Astrocyte (in vitro differentiated cells and primary cell): Measurements from ENCODE around the gene IL17B. TPM values are rescaled to one million over a fixed set of nuclear protein-coding genes. Genes with fewer than 3 reads are reported as not detected.
"Not testable (repeated sequence)": the region's sequence is repeated elsewhere in the genome, so short reads cannot be mapped to it uniquely, and the experiment has no call there.

Experiments
- DNase-seq: peaks from one replicate; pipeline ENCODE4 v3.0.0-alpha.2; 2010; ENCODE audit warnings: low read depth
- FAIRE-seq: peaks from 2 replicates; lab custom pipeline; 2011; peaks lifted over from hg19 to GRCh38; lab: Jason Lieb, UNC
- H2AFZ ChIP-seq: 2 replicates; pipeline ENCODE4 v1.6.0; 2012; ENCODE audit warnings: low read depth, low read length, inconsistent platforms
- H3K27ac ChIP-seq: 2 replicates; pipeline ENCODE4 v1.5.1; 2011; ENCODE audit warnings: low read depth, low read length, inconsistent platforms
- H3K27me3 ChIP-seq: 2 replicates; pipeline ENCODE4 v1.6.0; 2011; ENCODE audit warnings: low read length, inconsistent platforms; ENCODE audit not compliant: insufficient read depth
- H3K36me3 ChIP-seq: 2 replicates; pipeline ENCODE4 v1.5.1; 2011; ENCODE audit warnings: low read length, inconsistent platforms; ENCODE audit not compliant: insufficient read depth
- H3K4me1 ChIP-seq: 2 replicates; pipeline ENCODE4 v1.5.1; 2011; ENCODE audit warnings: low read length, inconsistent platforms; ENCODE audit not compliant: insufficient read depth
- H3K4me2 ChIP-seq: 2 replicates; pipeline ENCODE4 v1.6.0; 2012; ENCODE audit warnings: low read length, inconsistent platforms
- H3K4me3 ChIP-seq: 2 replicates; pipeline ENCODE4 v1.5.1; 2011; ENCODE audit warnings: low read depth, mild to moderate bottlenecking, low read length, inconsistent platforms; ENCODE audit not compliant: insufficient read depth
- H3K79me2 ChIP-seq: 2 replicates; pipeline ENCODE4 v1.6.0; 2012; ENCODE audit warnings: mild to moderate bottlenecking, low read length, inconsistent platforms; ENCODE audit not compliant: insufficient read depth
- H3K9ac ChIP-seq: 2 replicates; pipeline ENCODE4 v1.6.0; 2012; ENCODE audit warnings: mild to moderate bottlenecking, low read length, inconsistent platforms
- H3K9me3 ChIP-seq: 2 replicates; pipeline ENCODE4 v1.5.1; 2012; ENCODE audit warnings: low read depth, mild to moderate bottlenecking, low read length, inconsistent platforms; ENCODE audit not compliant: insufficient read depth
- H4K20me1 ChIP-seq: 2 replicates; pipeline ENCODE4 v1.6.0; 2012; ENCODE audit warnings: low read length, inconsistent platforms; ENCODE audit not compliant: insufficient read depth
- H3K27ac Mint-ChIP-seq: one replicate; pipeline ENCODE4 v1.8.0; 2021; ENCODE audit warnings: mild to moderate bottlenecking, mixed read lengths; ENCODE audit not compliant: unreplicated experiment
- H3K27me3 Mint-ChIP-seq: one replicate; pipeline ENCODE4 v1.8.0; 2021; ENCODE audit warnings: low read depth, mixed read lengths; ENCODE audit not compliant: unreplicated experiment
- H3K36me3 Mint-ChIP-seq: one replicate; pipeline ENCODE4 v1.8.0; 2021; ENCODE audit warnings: low read depth, mixed read lengths; ENCODE audit not compliant: unreplicated experiment
- H3K4me1 Mint-ChIP-seq: one replicate; pipeline ENCODE4 v1.8.0; 2021; ENCODE audit warnings: low read depth, mixed read lengths; ENCODE audit not compliant: unreplicated experiment
- H3K4me3 Mint-ChIP-seq: one replicate; pipeline ENCODE4 v1.8.0; 2021; ENCODE audit warnings: mild to moderate bottlenecking, moderate library complexity, mixed read lengths; ENCODE audit not compliant: unreplicated experiment
- H3K9me3 Mint-ChIP-seq: one replicate; pipeline ENCODE4 v1.8.0; 2021; ENCODE audit warnings: mild to moderate bottlenecking, mixed read lengths; ENCODE audit not compliant: unreplicated experiment
- EZH2 ChIP-seq: IDR thresholded peaks from 2 replicates; pipeline ENCODE4 v1.6.1; 2012; ENCODE audit warnings: mild to moderate bottlenecking, low read length, inconsistent platforms; ENCODE audit not compliant: insufficient read depth
- total RNA-seq: library from RNA; stranded (reverse); gene quantifications from 2 replicates; pipeline ENCODE4 v1.2.1, GENCODE V29; 2021
- TF ChIP-seq, protein P1 (sequence below): IDR thresholded peaks from 2 replicates; pipeline ENCODE4 v1.5.1; 2011; ENCODE audit warnings: low read depth, mild to moderate bottlenecking, inconsistent platforms, low read length, moderate library complexity; ENCODE audit not compliant: insufficient read depth

Gene IL17B
- total RNA-seq, 1 donor from 2014 or later = 0.54 TPM

DNA sequence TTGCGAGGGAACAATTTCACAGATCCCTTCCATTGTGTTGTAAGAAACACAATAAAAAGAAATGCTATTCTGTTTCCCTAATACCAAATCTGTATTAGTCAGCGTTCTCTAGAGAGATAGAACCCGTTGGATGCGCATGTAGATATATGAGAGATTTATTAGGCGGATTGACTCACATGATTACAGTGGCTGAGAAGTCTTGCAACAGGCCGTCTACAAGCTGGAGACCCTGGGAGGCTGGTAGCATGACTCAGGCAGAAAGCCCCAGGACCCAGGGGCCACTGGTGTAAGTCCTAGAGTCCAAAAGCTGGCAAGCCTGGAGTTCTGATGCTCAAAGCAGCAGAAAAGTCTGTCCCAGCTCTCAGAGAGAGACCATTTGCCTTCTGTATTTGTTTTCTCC is 18.4 kb upstream of the IL17B start:
- Mint-ChIP-seq H3K27me3 (no peaks in the 10 kb centered on the region), H3K4me3 (no peak overlapping the region), H3K36me3 (no peaks in the 10 kb centered on the region), H3K4me1 (peaks cover 22% of the 10 kb centered on the region), H3K9me3 (peaks cover 2% of the 10 kb centered on the region), H3K27ac (no peak overlapping the region)
- FAIRE-seq (no peak), DNase-seq (peak; percentile 71)
- H3K79me2 ChIP-seq = no peaks in the 10 kb centered on the region
- no peak for TF ChIP-seq EZH2
- TF ChIP-seq, protein P1, sequence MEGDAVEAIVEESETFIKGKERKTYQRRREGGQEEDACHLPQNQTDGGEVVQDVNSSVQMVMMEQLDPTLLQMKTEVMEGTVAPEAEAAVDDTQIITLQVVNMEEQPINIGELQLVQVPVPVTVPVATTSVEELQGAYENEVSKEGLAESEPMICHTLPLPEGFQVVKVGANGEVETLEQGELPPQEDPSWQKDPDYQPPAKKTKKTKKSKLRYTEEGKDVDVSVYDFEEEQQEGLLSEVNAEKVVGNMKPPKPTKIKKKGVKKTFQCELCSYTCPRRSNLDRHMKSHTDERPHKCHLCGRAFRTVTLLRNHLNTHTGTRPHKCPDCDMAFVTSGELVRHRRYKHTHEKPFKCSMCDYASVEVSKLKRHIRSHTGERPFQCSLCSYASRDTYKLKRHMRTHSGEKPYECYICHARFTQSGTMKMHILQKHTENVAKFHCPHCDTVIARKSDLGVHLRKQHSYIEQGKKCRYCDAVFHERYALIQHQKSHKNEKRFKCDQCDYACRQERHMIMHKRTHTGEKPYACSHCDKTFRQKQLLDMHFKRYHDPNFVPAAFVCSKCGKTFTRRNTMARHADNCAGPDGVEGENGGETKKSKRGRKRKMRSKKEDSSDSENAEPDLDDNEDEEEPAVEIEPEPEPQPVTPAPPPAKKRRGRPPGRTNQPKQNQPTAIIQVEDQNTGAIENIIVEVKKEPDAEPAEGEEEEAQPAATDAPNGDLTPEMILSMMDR = no peak
- no peak overlapping the region for H3K4me3 ChIP-seq
- no peak overlapping the region for H2AFZ ChIP-seq
- H4K20me1 ChIP-seq = no peaks in the 10 kb centered on the region
- no peaks in the 10 kb centered on the region for H3K36me3 ChIP-seq
- no peaks in the 10 kb centered on the region for H3K27me3 ChIP-seq
- H3K9me3 ChIP-seq = no peaks in the 10 kb centered on the region
- peaks cover 5% of the 10 kb centered on the region for H3K4me1 ChIP-seq
- H3K27ac ChIP-seq = no peak overlapping the region
- no peak overlapping the region for H3K9ac ChIP-seq
- H3K4me2 ChIP-seq = no peak overlapping the region

DNA sequence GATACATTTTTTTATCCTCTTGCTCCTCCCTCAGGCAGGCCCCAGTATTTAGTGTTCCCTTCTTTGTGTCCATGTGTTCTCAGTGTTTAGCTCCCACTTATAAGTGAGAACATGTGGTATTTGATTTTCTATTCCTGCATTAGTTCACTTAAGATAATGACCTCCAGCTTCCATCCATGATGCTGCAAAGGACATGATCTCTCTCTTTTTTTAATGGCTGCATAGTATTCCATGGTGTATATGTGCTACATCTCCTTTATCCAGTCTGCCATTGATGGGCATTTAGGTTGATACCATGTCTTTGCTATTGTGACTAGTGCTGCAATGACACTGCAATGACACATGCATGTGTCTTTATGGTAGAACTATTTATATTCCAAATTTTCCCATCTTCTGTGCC is 15.9 kb upstream of the IL17B start:
- DNase-seq, H3K4me1 ChIP-seq, H3K9ac ChIP-seq, H4K20me1 ChIP-seq, H3K27me3 ChIP-seq, H3K27ac ChIP-seq, H3K4me3 ChIP-seq, H3K9me3 Mint-ChIP-seq, H3K4me2 ChIP-seq, H3K79me2 ChIP-seq, H3K36me3 ChIP-seq, H3K27me3 Mint-ChIP-seq, H2AFZ ChIP-seq, H3K4me3 Mint-ChIP-seq, H3K27ac Mint-ChIP-seq, H3K36me3 Mint-ChIP-seq, FAIRE-seq, H3K9me3 ChIP-seq: not testable (repeated sequence)
- peaks cover 27% of the 10 kb centered on the region for H3K4me1 Mint-ChIP-seq

DNA sequence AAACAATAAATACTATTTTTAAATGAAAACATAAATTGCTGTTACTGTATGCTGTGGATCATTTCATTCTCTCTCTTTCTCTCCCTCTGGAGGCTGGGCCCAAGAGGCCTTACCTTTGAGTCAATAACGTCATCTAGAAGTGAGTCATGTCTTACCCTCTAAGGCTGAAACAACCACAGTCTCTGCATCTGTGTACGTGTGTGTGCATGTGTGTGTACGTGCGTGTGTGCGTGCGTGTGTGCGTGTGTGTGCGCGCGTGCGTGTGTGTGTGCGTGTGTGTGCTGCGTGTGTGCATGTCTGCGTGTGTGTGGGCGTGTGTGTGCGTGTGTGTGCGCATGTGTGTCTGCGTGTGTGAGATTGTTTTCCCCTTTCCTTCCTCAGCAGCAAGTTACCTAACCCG is 13.6 kb upstream of the IL17B start:
- no peaks in the 10 kb centered on the region for H3K79me2 ChIP-seq
- no peak for TF ChIP-seq EZH2
- TF ChIP-seq, protein P1 = no peak
- no peaks in the 10 kb centered on the region for H3K27me3 ChIP-seq
- peaks cover 13% of the 10 kb centered on the region for H3K4me1 ChIP-seq
- peaks cover 2% of the 10 kb centered on the region for H3K9me3 Mint-ChIP-seq
- H3K9ac ChIP-seq = no peak overlapping the region
- H3K4me3 Mint-ChIP-seq = no peak overlapping the region
- H3K27ac ChIP-seq = no peak overlapping the region
- FAIRE-seq (no peak), DNase-seq (peak; percentile 83)
- H3K27ac Mint-ChIP-seq = peak overlapping the region; percentile 60
- H3K9me3 ChIP-seq = no peaks in the 10 kb centered on the region
- no peak overlapping the region for H3K4me3 ChIP-seq
- H3K4me2 ChIP-seq = no peak overlapping the region
- H4K20me1 ChIP-seq = no peaks in the 10 kb centered on the region
- H3K4me1 Mint-ChIP-seq = peaks cover 38% of the 10 kb centered on the region
- no peak overlapping the region for H2AFZ ChIP-seq
- no peaks in the 10 kb centered on the region for H3K36me3 Mint-ChIP-seq
- H3K27me3 Mint-ChIP-seq = no peaks in the 10 kb centered on the region
- H3K36me3 ChIP-seq = no peaks in the 10 kb centered on the region
